Measurements from ENCODE around the gene APLF. TPM values are rescaled to one million over a fixed set of nuclear protein-coding genes. Genes with fewer than 3 reads are reported as not detected.

Gene APLF
- total and polyA plus RNA-seq, 2 donors from 2014 or later, result 0.95 to 5.9 TPM

DNA sequence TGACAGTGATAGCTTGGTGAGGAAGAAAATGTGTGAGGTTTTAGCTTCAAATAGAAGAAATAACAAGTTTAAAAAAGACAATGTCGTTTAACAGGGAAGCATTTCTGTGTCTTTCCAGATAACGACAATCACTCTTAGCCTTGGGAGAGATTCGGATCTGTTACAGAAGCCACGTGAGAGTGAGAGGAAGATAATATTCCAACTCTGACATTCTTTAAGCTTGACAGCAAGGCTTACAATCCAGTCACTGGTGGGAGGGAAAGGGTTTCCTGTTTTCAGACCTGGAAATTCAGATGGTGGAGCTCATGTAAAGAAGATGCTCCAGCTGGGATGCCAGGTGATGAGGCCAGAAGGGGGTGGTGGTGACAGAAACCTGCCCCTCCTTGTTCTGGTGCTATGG is 31.1 kb upstream of the APLF start:
- intact Hi-C loops (cut with DNase I), result loop anchor here (5.0 kb wide), 1 partner anchor 309 kb away; no protein-coding TSS in a partner anchor
- DNase-seq (peak in 2 of 5 donors; percentile 34 to 40), FAIRE-seq (no peak)
- no peak for TF ChIP-seq CTCF (IDR thresholded peaks at IDR 0.05; ENCODE audit: borderline replicate concordance, extremely low read depth, insufficient read depth)
- Histone ChIP-seq H3K27ac (ENCODE audit: low read depth in 2 of 2, low read length in 2 of 2) (peak overlapping the region in 1 of 2 donors; percentile 34), H3K9ac (ENCODE audit: low read length in 3 of 3) (no peak overlapping the region), H3K4me3 (ENCODE audit: low read length in 3 of 3) (no peak overlapping the region), H3K36me3 (ENCODE audit: control insufficient read depth in 2 of 3, insufficient read depth in 3 of 3, low read length in 3 of 3) (no peaks in the 10 kb centered on the region), H3K4me1 (ENCODE audit: control insufficient read depth in 2 of 3, insufficient read depth in 2 of 3, low read depth in 1 of 3, low read length in 3 of 3) (peaks cover 0 to 4% (median 0%) of the 10 kb centered on the region in 3 donors), H3K9me3 (ENCODE audit: control insufficient read depth in 2 of 3, insufficient read depth in 1 of 3, low read length in 3 of 3) (no peaks in the 10 kb centered on the region), H3K27me3 (ENCODE audit: control insufficient read depth, insufficient read depth, low read length) (no peaks in the 10 kb centered on the region)

GRCh38 chr2:68438455-68439303 is 28.7 kb upstream of the APLF start:
- no peaks in the 10 kb centered on the region for H3K27me3 ChIP-seq (ENCODE audit: control insufficient read depth, insufficient read depth, low read length)
- H3K36me3 ChIP-seq (ENCODE audit: control insufficient read depth in 2 of 3, insufficient read depth in 3 of 3, low read length in 3 of 3), result no peaks in the 10 kb centered on the region
- no peak overlapping the region for H3K9ac ChIP-seq (ENCODE audit: low read length in 3 of 3)
- DNase-seq, result peak in 1 of 5 donors; percentile 27
- no peak for TF ChIP-seq CTCF (IDR thresholded peaks at IDR 0.05; ENCODE audit: borderline replicate concordance, extremely low read depth, insufficient read depth)
- no peak overlapping the region for H3K27ac ChIP-seq (ENCODE audit: low read depth in 2 of 2, low read length in 2 of 2)
- no peak overlapping the region for H3K4me3 ChIP-seq (ENCODE audit: low read length in 3 of 3)
- H3K9me3 ChIP-seq (ENCODE audit: control insufficient read depth in 2 of 3, insufficient read depth in 1 of 3, low read length in 3 of 3), result no peaks in the 10 kb centered on the region
- intact Hi-C loops (cut with DNase I), result loop anchor here (5.0 kb wide), 1 partner anchor 311 kb away; no protein-coding TSS in a partner anchor
- peaks cover 0 to 4% (median 0%) of the 10 kb centered on the region in 3 donors for H3K4me1 ChIP-seq (ENCODE audit: control insufficient read depth in 2 of 3, insufficient read depth in 2 of 3, low read depth in 1 of 3, low read length in 3 of 3)
- no peak for FAIRE-seq

DNA sequence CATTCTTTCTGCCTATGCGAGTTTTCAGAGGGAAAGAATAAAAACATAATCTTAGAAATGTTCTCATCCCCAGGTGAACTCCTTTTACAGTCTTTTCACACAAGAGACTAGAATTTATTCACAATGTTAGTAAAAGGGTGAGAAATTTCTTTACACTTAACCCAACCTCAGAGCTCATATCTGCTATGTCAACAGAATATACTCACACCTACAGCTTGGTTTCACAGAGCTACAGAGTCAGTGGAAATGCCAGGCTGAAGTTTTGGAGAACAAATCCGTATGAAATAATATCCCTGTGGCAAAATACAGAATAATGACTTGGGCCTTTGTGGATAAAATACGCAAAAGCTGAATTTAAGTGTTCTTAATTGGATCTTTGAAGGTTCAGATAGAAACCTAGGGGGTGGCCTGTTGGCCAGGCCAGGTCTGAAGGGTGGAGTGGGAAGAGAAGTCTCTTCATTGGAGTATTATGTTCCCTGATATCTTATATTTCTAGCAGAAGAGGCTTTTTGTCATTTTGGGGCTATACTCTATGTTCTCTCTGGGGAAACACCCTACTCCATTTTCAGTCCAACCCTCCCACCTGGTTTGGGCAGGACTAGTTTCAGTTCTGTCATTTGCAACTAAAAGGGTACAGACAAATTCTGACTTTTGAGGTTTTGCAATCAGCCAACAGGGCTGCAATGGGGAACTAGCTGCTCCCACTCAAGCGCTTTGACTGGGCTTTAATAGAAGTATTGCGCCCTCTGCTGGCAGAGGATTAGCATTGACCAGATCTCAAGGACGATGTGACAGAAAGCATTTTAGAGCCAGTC is 26.0 kb upstream of the APLF start:
- DNase-seq (peak; percentile 79 to 95 (median 84)), FAIRE-seq (peak; percentile 71)
- peak overlapping the region in 1 of 2 donors; percentile 53 for H3K27ac ChIP-seq (ENCODE audit: low read depth in 2 of 2, low read length in 2 of 2)
- H3K4me3 ChIP-seq (ENCODE audit: low read length in 3 of 3), result no peak overlapping the region
- peak; percentile 88 for TF ChIP-seq CTCF (IDR thresholded peaks at IDR 0.05; ENCODE audit: borderline replicate concordance, extremely low read depth, insufficient read depth)
- intact Hi-C loops (cut with DNase I), result no loop called here
- H3K9ac ChIP-seq (ENCODE audit: low read length in 3 of 3), result no peak overlapping the region
- peaks cover 0 to 1% (median 0%) of the 10 kb centered on the region in 3 donors for H3K4me1 ChIP-seq (ENCODE audit: control insufficient read depth in 2 of 3, insufficient read depth in 2 of 3, low read depth in 1 of 3, low read length in 3 of 3)
- no peaks in the 10 kb centered on the region for H3K9me3 ChIP-seq (ENCODE audit: control insufficient read depth in 2 of 3, insufficient read depth in 1 of 3, low read length in 3 of 3)
- no peaks in the 10 kb centered on the region for H3K27me3 ChIP-seq (ENCODE audit: control insufficient read depth, insufficient read depth, low read length)
- H3K36me3 ChIP-seq (ENCODE audit: control insufficient read depth in 2 of 3, insufficient read depth in 3 of 3, low read length in 3 of 3), result no peaks in the 10 kb centered on the region
